HG02678 (cell line): ENCODE results near the gene ANKIB1.
A peak's percentile ranks its signal among the peaks of the same experiment; 100 is the strongest.
"Not testable (repeated sequence)": the region's sequence is repeated elsewhere in the genome, so short reads cannot be mapped to it uniquely, and the experiment has no call there.

Experiments used
- ATAC-seq: cut with Tn5 transposase; IDR thresholded peaks from one replicate; pipeline ENCODE4 v1.9.1; 2021; ENCODE audit warnings: mild to moderate bottlenecking, moderate library complexity; ENCODE audit not compliant: unreplicated experiment

The ANKIB1 gene, protein sequence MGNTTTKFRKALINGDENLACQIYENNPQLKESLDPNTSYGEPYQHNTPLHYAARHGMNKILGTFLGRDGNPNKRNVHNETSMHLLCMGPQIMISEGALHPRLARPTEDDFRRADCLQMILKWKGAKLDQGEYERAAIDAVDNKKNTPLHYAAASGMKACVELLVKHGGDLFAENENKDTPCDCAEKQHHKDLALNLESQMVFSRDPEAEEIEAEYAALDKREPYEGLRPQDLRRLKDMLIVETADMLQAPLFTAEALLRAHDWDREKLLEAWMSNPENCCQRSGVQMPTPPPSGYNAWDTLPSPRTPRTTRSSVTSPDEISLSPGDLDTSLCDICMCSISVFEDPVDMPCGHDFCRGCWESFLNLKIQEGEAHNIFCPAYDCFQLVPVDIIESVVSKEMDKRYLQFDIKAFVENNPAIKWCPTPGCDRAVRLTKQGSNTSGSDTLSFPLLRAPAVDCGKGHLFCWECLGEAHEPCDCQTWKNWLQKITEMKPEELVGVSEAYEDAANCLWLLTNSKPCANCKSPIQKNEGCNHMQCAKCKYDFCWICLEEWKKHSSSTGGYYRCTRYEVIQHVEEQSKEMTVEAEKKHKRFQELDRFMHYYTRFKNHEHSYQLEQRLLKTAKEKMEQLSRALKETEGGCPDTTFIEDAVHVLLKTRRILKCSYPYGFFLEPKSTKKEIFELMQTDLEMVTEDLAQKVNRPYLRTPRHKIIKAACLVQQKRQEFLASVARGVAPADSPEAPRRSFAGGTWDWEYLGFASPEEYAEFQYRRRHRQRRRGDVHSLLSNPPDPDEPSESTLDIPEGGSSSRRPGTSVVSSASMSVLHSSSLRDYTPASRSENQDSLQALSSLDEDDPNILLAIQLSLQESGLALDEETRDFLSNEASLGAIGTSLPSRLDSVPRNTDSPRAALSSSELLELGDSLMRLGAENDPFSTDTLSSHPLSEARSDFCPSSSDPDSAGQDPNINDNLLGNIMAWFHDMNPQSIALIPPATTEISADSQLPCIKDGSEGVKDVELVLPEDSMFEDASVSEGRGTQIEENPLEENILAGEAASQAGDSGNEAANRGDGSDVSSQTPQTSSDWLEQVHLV

DNA sequence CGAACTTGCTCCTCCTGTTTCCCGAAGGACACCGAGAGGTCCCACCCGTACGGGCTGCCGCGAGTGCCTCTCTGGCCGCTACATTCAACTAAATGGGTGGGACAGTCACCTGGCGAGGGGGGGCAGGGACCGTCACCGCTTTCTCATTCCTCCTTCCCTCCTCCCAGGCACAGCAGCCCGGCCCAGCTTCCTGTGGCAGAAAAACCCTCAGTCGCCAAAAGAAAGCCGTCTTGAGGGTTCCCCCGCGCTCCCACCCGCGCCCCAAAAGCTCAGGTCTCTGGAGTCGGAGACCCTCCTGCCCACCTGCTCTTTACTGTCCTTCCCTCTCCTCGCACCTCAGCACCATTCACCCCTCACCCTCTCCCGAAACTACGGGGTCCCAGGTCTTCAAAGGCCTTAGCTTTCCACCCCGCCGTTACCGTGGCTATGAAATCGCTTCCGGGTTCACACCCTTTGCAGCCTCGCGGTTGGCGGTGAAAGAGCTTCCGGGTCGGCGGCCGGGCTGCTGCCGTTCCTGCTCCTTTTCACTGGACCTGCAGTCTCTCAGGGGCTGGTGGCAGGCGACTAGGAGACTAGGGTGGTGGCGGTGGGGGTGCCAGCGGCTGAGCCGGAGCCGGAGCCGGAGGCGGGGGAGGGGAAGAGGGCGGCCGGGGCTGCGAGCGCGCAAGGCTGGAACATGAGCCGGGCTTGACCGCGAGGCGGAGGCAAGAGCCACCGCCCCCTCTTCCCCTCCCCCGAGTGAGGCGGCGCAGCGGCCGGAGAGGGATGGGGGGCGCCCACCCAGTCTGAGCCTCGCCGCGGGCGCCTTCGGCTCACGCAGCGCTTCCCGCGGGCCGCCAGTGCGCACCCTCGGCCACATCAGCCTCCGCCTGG lies at the start of gene ANKIB1, which contains the start of gene KRIT1:
Gene ANKIB1, plus strand, starts transcription at position 488 of the 873 bp plus-strand sequence. CDS start 49,005 bp downstream, outside the sequence.
Gene KRIT1, minus strand, starts transcription at position 428 of the 873 bp plus-strand sequence. CDS start 3,779 bp downstream, outside the sequence.
- ATAC-seq, result peak; percentile 76

DNA sequence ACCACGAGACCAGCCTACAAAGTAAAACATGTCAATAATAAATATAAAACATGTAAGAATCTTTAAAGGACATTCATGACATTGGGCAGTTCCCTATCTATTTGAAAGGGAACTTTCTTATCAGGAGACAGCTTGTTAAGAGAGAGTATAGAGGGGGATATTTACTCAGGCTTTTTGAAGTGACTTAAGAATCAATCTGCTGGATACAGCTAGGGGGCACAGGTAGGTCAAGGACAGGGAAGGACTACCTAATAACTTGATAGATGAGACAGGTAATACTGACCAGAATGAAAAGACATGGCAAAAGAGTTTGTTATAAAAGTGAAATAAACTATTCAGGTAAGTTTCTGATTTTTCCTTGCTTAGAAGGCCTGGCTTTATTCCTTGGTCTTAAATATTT lies 45.0 kb upstream of the ANKIB1 start:
- ATAC-seq, result no peak

DNA sequence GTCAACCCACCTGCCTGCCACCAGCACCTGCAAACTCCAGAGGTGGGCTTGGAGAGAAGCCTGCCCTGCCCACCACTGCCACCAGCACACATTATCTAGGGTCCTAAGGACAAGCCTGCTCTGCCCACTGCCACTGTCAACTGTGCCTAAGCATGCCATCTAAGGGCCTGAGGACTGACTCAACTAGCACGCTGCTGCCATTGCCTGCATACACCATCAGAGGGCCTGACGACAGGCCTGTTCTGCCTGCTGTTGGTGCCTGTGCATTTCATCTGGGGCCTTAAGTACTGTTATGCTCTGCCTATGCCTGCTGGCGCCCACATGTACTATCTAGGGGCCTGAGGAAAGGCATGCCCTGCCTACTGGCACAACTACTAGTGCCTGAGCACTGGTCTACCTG lies 39.8 kb upstream of the ANKIB1 start:
- no peak for ATAC-seq

DNA sequence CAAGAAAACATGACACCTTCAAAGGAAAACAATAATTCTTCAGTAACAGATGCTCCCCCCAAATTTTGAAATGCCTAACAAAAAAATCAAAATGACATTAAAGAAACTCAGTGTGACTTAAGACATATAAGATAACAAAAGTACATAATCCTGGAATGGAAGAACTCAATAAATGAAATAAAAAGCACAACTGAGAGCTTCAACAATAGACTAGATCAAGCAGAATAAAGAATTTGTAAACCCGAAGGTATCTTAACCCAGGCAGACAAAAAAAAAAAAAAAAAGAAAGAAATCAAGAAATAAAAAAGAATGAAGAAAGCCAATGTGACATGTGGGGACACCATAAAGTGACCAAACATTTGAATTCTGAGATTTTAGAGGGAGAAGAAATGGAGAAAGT lies 39.1 kb upstream of the ANKIB1 start:
- ATAC-seq, result no peak

DNA sequence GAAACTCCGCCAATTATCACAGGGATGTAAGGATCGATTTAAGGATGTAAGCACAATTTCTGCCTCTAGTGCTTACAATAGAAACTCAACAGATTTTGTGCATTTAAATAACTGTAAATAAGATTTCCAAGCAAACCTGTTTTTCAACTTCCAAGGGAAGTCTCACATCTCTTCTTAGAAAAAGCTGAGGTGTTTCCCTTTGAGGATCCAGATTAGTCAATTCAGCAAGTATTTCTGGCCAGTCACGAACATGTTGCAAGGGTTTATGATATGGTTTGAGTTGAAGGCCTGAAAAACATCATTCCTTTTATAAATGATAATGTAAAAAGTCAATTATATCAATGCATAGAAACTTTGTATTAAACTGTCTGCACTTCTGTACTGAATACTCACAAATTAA lies 24.0 kb upstream of the ANKIB1 start:
- ATAC-seq, result no peak

DNA sequence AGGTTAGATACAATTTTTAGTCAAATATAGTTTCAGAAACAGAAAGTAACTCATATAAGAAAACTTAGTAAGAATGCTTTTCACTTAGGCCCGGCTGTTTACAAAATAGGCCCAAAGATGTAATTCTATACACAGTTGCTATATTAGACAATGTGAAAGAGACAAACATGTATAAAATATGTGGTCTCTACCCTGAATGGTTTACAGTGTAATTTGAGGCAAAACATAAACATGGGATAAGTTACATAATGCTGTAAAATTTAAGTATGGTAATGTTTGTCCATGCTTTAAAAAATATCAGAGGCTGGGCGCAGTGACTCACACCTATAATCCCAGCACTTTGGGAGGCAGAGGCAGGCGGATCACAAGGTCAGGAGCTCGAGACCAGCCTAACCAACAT lies 18.8 kb upstream of the ANKIB1 start:
- ATAC-seq, result no peak

DNA sequence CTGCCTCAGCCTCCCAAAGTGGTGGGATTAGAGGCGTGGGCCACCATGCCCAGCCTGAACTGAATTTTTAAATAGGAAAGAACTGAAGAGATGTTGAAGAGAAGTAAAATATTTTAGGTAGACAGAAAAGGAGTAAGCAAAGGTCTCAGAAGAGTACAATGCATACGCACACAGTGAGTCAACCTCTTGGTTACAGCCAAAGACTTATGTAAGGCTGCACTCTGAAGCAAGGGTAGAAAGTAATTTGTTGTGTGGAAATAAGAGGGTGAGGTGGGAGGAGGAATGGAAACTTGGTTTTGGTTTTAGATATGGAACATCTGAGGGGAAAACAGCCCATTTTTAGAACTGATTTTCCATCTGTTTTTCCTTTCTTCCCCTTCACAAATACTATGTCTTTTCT lies 17.7 kb upstream of the ANKIB1 start:
- ATAC-seq, result no peak

DNA sequence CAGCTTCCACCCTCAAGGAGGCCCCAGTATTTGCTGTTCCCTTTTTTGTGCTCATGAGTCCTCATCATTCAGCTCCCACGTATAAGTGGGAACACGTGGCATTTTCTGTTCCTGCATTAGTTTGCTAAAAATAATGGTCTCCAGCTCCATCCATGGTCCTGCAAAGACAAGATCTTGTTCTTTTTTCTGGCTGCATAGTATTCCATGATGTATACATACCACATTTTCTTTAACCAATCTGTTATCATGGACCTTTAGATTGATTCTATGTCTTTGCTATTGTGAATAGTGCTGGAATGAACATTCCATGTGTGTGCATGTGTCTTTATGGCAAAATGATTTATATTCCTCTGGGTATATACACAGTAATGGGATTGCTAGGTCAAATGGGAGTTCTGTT lies 17.0 kb upstream of the ANKIB1 start:
- no peak for ATAC-seq

DNA sequence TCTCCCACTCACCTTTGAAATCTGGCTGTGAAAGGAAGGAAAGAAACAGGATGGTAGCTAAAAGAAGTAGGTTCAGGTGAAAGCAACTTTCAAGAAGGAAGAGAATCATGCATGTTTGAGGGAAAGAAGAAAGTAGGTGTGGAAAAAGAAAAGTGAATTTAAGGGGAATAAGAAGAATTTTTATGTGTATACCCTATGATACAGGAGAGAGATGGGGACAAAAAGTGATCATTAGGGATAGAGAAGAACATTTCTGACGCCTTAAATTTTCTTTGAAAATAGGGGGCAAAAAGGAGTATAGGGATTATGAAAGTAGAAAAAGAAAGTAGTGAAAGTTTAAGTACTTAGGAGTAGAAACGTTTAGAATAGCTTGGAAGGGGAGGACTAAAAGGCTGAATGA lies 15.2 kb upstream of the ANKIB1 start:
- ATAC-seq, result no peak

DNA sequence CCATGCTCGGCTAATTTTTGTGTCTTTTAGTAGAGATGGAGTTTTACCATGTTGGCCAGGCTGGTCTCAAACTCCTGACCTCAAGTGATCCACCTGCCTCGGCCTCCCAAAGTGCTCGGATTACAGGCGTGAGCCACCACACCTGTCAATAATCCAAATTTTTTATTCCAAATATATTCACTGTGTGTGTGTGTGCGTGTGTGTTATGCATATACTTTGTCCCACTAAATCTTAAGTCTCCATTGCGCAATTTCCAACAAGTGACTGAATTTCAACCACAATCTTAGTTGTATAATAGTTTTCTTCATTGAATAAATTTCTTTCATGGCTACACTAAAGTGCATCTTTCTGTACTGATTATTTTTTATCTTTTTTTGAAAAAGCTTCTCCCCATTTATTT lies 2.8 kb upstream of the ANKIB1 start:
- ATAC-seq, result no peak

DNA sequence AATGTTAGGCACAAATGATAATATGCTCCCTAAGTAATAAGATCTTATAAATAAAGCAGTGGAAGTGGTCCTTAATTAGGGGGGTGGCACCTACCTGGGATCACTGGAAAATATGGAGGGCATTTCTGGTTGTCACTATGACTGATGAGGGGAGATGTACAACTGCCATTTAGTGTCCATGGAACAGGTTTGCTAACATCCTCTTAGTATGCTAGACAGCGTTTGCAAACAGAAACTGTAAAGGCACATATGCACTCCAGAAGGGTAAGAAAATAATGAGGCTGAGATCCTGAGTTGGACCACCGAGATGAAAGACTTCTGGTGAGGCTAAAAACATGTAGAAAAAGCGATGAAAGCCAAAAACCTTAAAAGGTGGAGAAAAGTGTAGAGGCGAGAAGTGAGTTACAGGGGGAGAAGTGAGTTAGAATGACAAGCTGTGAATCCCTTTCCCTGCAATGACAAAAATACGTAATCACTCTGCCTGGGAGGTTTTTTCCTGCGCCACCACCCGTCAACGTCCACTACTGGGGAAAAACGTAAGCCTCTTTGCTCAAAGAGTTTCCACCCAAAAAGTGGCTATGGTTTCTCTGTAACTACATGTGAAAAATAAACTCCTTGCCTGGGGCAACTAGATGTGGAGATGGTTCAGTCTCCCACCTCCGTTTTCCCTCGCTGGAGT lies 827 bp upstream of the ANKIB1 start:
- ATAC-seq, result peak; percentile 1

DNA sequence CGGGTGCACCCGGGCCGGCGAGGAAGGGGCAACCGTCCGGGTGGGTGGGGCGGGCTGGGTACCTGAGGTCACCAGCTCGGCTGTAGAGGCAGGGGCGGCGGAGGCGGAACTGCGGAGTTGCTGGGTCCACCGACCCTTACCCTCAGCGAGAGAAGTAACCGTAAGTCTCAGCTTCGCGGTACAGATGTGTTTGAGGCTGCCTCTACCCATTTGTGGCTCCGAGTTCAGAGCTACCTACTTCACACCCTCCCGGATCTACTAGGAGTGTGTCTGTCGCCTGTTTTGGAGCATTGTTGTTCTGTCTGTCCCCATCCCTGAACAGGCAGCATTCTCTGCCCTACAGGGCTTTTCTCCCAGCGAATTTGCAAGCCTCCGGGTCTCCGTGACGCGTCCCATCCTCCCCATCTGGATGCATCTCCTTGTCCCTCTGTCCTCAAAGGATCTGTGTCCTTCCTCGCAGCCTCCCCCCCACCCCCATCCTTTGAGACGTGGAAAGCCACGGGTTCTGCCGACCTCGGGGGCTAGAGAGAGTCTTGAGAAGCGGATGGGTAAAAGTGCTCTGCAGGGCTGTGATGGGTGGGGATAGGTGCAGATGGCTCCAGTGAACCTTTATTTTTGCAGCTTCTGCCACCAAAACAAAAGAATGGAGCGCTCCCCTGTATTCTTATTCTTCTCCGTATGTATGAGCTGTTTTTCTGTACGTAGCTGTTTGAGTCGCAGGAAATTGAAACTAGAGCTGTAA lies 757 bp downstream of the ANKIB1 start:
- peak; percentile 27 for ATAC-seq

DNA sequence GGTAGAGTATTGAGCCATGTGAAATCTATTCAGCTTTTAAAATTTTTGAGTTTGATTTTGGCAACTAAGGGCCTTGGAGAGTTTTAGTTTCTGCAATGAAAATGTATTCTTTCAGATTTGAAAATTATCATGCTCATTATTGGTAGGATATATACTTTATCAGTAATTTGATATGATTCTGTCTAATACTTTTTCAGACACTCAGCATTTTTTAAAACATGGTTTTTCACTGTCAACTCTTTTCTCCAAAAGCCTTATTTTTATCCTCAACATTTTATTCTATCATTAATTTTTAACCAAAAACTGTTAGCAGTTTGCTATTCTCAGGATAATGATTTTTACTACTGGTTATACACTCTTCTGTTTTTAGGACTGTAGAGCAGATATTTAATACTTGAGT lies 4.8 kb downstream of the ANKIB1 start:
- ATAC-seq, result no peak

DNA sequence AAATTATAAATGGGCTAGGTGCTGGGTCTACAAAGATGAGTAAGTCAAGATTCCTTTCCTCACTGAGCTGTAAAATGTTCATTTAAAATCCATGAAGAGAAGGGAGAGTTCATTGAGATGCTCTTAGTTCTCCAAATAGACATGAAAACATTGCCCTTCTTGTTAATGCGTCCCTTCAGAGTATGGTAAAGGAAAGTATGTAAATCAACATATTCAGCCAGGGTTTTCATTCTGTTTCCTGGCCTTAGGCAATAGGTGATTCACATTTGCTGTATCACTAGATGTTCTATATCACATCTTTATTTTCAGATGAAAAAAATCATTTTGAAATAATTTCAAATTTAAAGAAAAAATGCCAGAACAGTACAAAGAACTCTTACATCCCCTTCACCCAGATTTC lies 5.4 kb downstream of the ANKIB1 start:
- ATAC-seq, result no peak

DNA sequence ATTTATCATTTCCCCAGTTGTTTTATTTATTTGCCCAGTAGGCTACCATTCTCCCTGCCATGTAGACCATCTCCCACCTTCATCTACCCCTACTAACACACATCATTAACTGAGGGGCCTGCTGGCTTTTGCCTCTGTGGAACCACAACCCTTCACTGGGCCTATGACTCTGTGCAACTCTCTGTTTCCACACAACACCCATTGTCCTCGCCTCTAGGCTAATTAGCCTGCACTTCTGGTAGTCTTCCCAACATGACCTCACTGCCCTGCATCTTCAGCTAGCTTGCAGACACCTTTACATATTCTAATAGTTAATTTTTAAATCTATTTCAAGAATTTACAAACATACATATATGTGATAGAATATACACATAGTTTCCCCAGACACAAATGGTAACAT lies 7.5 kb downstream of the ANKIB1 start:
- no peak for ATAC-seq

DNA sequence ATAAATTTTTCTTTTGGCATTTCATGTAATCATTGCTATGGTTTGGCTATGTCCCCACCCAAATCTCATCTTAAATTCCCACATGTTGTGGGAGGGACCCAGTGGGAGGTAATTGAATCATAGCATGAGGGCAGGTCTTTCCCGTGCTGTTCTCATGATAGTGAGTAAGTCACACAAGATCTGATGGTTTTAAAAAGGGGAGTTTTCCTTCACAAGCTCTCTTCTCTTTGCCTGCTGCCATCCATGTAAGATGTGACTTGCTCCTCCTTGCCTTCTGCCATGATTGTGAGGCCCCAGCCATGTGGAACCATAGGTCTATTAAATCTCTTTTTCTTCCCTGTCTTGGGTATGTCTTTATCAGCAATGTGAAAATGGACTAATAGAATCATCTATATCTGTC lies 9.0 kb downstream of the ANKIB1 start:
- not testable (repeated sequence) for ATAC-seq

DNA sequence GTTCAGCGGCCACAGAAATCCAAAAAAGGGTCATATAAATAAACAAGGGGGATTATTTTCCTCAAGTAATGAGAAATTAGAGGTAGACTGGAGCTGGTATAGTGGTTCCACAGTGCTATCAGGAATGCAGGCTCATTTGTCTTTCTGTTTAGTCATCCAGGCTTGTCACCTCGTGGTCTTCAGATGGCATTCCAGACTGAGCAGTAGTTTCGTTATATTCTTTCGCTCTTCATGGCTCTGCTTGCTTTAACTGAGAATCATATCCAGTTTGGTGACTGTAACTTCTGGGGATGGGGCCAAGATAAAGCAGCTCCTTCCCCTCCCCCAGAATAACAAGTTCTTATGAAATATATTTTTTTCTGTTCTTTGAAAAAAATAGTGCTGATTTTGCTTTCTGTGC lies 9.5 kb downstream of the ANKIB1 start:
- no peak for ATAC-seq

DNA sequence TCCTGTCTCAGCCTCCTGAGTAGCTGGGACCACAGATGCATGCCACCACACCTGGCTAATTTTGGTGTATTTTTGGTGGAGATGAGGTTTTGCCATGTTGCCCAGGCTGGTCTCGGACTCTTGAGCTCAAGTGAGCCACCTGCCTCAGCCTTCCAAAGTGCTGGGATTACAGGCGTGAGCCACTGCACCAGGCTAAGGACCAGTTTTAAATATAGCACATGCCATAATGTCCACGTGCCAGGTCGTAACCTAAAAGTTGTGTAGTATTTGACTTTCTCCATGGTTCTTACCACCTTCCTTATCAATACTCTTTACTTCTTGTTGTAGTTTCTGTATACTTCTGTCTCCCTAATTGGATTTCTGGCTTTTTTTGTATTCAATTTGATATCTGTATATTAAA lies 13.3 kb downstream of the ANKIB1 start:
- ATAC-seq, result no peak

DNA sequence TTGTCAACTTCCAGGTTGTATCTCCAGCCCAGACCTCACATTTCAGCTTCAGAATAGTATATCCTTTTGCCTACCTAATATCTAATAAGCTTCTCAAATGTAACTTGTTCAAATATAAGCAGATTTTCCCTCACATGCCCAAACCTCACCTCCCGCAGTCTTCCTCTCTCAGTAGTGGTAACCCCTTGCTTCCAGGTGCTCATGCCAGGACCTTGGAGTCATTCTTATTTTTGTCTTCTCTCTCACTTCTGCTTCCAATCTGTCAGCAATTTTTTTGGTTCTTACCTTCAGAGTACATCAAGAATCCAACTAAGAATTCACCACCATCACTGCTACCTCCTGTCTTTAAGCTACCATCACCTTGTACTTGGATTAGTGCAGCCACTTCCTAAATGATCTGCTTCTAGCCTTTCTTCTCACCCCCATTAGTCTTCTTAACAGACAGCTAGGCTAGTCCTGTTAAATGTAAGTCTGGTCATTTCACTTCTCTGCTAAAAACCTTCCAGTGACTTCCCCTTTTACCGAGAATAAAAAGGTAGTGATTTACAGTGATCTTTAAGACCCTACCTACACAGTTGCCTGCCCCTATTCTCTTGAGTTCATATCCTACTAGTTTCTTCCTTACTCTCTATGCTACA lies 14.0 kb downstream of the ANKIB1 start:
- no peak for ATAC-seq
